ENCODE data around the gene POLR1F. TPM values are rescaled to one million over a fixed set of nuclear protein-coding genes. Genes with fewer than 3 reads are reported as not detected.

Gene POLR1F
- total RNA-seq, 6 donors from 2014 or later: 2.7 to 24.1 (median 11.3) TPM

DNA sequence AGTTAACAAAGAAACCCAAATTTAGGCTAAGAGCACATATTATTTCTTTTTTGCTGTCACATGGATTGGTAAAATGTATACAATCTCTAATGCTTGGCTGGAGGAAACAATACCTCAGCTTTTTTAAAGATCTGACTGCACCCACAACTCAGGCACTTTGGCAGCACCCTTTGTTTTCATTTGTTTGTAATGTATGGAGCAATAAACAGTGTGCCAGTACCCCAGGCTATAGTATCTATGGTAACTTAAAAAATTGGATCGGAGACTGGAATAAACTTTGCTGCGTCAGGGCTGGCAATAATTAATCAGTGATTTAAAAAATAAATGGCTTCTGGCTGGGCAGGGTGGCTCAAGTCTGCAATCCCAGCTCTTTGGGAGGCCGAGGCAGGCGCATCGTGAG is 27.2 kb downstream of the POLR1F start:
- Histone ChIP-seq H3K4me1 (no peaks in the 10 kb centered on the region), H3K36me3 (no peaks in the 10 kb centered on the region), H3K27ac (no peak overlapping the region), H3K27me3 (no peaks in the 10 kb centered on the region), H3K4me3 (no peak overlapping the region), H3K9me3 (no peaks in the 10 kb centered on the region)
- 84 to 85% methylated on average over 5 of the region's 5 CpGs for WGBS, 2 donors
- DNase-seq: no peak
- TF ChIP-seq POLR2A (IDR thresholded peaks at IDR 0.05) (no peak), POLR2AphosphoS5 (IDR thresholded peaks at IDR 0.05) (no peak), EP300 (IDR thresholded peaks at IDR 0.05) (no peak)
- TF ChIP-seq, protein P1, sequence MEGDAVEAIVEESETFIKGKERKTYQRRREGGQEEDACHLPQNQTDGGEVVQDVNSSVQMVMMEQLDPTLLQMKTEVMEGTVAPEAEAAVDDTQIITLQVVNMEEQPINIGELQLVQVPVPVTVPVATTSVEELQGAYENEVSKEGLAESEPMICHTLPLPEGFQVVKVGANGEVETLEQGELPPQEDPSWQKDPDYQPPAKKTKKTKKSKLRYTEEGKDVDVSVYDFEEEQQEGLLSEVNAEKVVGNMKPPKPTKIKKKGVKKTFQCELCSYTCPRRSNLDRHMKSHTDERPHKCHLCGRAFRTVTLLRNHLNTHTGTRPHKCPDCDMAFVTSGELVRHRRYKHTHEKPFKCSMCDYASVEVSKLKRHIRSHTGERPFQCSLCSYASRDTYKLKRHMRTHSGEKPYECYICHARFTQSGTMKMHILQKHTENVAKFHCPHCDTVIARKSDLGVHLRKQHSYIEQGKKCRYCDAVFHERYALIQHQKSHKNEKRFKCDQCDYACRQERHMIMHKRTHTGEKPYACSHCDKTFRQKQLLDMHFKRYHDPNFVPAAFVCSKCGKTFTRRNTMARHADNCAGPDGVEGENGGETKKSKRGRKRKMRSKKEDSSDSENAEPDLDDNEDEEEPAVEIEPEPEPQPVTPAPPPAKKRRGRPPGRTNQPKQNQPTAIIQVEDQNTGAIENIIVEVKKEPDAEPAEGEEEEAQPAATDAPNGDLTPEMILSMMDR (IDR thresholded peaks at IDR 0.05): no peak
- no peak for ATAC-seq (ENCODE audit: low FRiP score in 2 of 2)

DNA sequence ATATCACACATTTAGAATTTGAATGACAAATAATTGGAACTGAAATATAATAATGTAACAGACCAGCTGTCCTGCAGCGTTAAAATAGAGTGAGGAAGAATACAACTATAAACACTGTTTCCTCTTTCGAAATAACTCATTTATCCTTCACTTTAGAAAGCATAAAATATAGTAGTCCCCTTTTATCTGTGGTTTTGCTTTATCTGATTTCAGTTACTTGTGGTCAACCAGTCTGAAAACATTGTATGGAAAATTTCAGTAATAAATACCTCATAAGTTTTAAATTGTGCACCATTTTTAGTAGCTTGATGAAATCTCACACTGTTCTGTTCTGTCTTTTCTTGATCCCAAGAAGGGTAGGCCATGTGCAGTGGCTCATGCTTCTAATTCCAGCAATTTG is 31.7 kb downstream of the POLR1F start:
- no peaks in the 10 kb centered on the region for H3K27me3 ChIP-seq
- ATAC-seq (ENCODE audit: low FRiP score in 2 of 2) (no peak), DNase-seq (no peak)
- no peaks in the 10 kb centered on the region for H3K36me3 ChIP-seq
- no peaks in the 10 kb centered on the region for H3K4me1 ChIP-seq
- H3K9me3 ChIP-seq: no peaks in the 10 kb centered on the region
- no peak overlapping the region for H3K4me3 ChIP-seq
- 24 to 31% methylated on average over 2 of the region's 2 CpGs for WGBS, 2 donors
- H3K27ac ChIP-seq: no peak overlapping the region
- TF ChIP-seq POLR2A (IDR thresholded peaks at IDR 0.05): no peak
- no peak for TF ChIP-seq POLR2AphosphoS5 (IDR thresholded peaks at IDR 0.05)
- no peak for TF ChIP-seq EP300 (IDR thresholded peaks at IDR 0.05)
- TF ChIP-seq, protein P1 (IDR thresholded peaks at IDR 0.05): no peak

- Histone ChIP-seq H3K4me1 (no peaks in the 10 kb centered on the region), H3K9me3 (no peaks in the 10 kb centered on the region), H3K36me3 (no peaks in the 10 kb centered on the region), H3K27me3 (no peaks in the 10 kb centered on the region), H3K4me3 (no peak overlapping the region), H3K27ac (no peak overlapping the region)
- TF ChIP-seq EP300 (IDR thresholded peaks at IDR 0.05) (no peak), POLR2AphosphoS5 (IDR thresholded peaks at IDR 0.05) (no peak), POLR2A (IDR thresholded peaks at IDR 0.05) (no peak)
- TF ChIP-seq, protein P1 (IDR thresholded peaks at IDR 0.05): no peak
- DNase-seq (no peak), ATAC-seq (ENCODE audit: low FRiP score in 2 of 2) (no peak)
- 80 to 90% methylated on average over 1 of the region's 1 CpG for WGBS, 2 donors
These were observed 33.0 kb downstream of the POLR1F start for GRCh38 chr7:19675816-19676215.

- H3K27ac ChIP-seq: no peak overlapping the region
- H3K36me3 ChIP-seq: no peaks in the 10 kb centered on the region
- H3K4me3 ChIP-seq: no peak overlapping the region
- H3K9me3 ChIP-seq: no peaks in the 10 kb centered on the region
- H3K4me1 ChIP-seq: no peaks in the 10 kb centered on the region
- DNase-seq: no peak
- ATAC-seq (ENCODE audit: low FRiP score in 2 of 2): no peak
- H3K27me3 ChIP-seq: no peaks in the 10 kb centered on the region
- WGBS, 2 donors: 85 to 86% methylated on average over 5 of the region's 5 CpGs
- TF ChIP-seq, protein P1 (IDR thresholded peaks at IDR 0.05): no peak
- TF ChIP-seq POLR2AphosphoS5 (IDR thresholded peaks at IDR 0.05) (no peak), POLR2A (IDR thresholded peaks at IDR 0.05) (no peak), EP300 (IDR thresholded peaks at IDR 0.05) (no peak)
These were observed 34.4 kb downstream of the POLR1F start for GRCh38 chr7:19674266-19674960.

DNA sequence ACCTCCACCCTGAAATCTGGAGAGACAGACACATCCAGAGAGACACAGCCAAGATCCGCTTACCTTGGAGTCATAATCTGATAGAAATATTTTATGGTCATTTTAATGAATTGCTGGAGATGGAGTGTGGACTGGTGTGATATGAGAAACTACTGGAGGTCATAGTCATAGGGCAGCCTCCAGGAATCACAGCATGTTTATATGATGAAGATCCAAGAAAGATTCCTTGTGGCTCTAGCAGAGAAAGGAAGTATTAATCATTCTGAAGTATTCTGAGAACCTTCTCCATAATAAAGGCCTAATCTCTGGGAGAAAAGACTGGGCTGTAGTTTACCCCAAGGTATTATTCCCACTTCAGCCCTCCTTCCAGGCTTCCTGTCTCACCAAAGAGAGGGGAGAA is 38.0 kb downstream of the POLR1F start:
- Histone ChIP-seq H3K36me3 (no peaks in the 10 kb centered on the region), H3K4me1 (no peaks in the 10 kb centered on the region), H3K27me3 (no peaks in the 10 kb centered on the region), H3K9me3 (no peaks in the 10 kb centered on the region), H3K27ac (no peak overlapping the region), H3K4me3 (no peak overlapping the region)
- 77 to 83% methylated on average over 1 of the region's 1 CpG for WGBS, 2 donors
- TF ChIP-seq POLR2A (IDR thresholded peaks at IDR 0.05) (no peak), POLR2AphosphoS5 (IDR thresholded peaks at IDR 0.05) (no peak), EP300 (IDR thresholded peaks at IDR 0.05) (no peak)
- TF ChIP-seq, protein P1 (IDR thresholded peaks at IDR 0.05): no peak
- no peak for ATAC-seq (ENCODE audit: low FRiP score in 2 of 2)
- DNase-seq: no peak
